Fibroblast of lung (primary cell): ENCODE data around the gene ZC3H12C. TPM values are rescaled to one million over a fixed set of nuclear protein-coding genes. Genes with fewer than 3 reads are reported as not detected.

Experiments used
- DNase-seq, 2 donors: peaks; one replicate each; pipeline versions ENCODE4 v3.0.0 to v3.0.0-alpha.2; 2010; ENCODE audit warnings: low read depth in 2 of 2
- H2AFZ ChIP-seq: 2 replicates; pipeline ENCODE4 v1.5.1; 2012; ENCODE audit warnings: low read length, control low read depth, inconsistent platforms
- H3K27ac ChIP-seq: 2 replicates; pipeline ENCODE4 v1.5.1; 2011; ENCODE audit warnings: low read length, control low read depth; ENCODE audit not compliant: insufficient read depth
- H3K27me3 ChIP-seq: 2 replicates; pipeline ENCODE4 v1.5.1; 2011; ENCODE audit warnings: mild to moderate bottlenecking, low read length; ENCODE audit not compliant: control insufficient read depth, insufficient read depth
- H3K36me3 ChIP-seq: 2 replicates; pipeline ENCODE4 v1.5.1; 2011; ENCODE audit warnings: low read length; ENCODE audit not compliant: control insufficient read depth, insufficient read depth
- H3K4me1 ChIP-seq: 2 replicates; pipeline ENCODE4 v1.5.1; 2011; ENCODE audit warnings: low read length; ENCODE audit not compliant: control insufficient read depth, insufficient read depth; ENCODE audit errors: extremely low read depth
- H3K4me2 ChIP-seq: 2 replicates; pipeline ENCODE4 v1.5.1; 2011; ENCODE audit warnings: low read length, control low read depth; ENCODE audit not compliant: insufficient read depth; ENCODE audit errors: extremely low read depth
- H3K4me3 ChIP-seq, 4 experiments: fragments of 200-600 bp in 1 of 4; sonication (generic) in 1 of 4; replicated peaks in 1 of 4; 2 replicates each; pipeline ENCODE4 v1.5.1; 2011 to 2016; ENCODE audit warnings: low read length in 4 of 4, low read depth in 3 of 4, mild to moderate bottlenecking in 3 of 4, control low read depth in 2 of 4, inconsistent platforms in 1 of 4, mixed read lengths in 1 of 4; ENCODE audit not compliant: insufficient read depth in 1 of 4; ENCODE audit errors: control extremely low read depth in 1 of 4
- H3K79me2 ChIP-seq: 2 replicates; pipeline ENCODE4 v1.5.1; 2012; ENCODE audit warnings: mild to moderate bottlenecking, low read length, inconsistent platforms; ENCODE audit not compliant: control insufficient read depth, insufficient read depth
- H3K9ac ChIP-seq: 2 replicates; pipeline ENCODE4 v1.5.1; 2011; ENCODE audit warnings: mild to moderate bottlenecking, low read length, control low read depth; ENCODE audit not compliant: insufficient read depth
- H3K9me3 ChIP-seq: 2 replicates; pipeline ENCODE4 v1.5.1; 2012; ENCODE audit warnings: low read depth, low read length; ENCODE audit not compliant: control insufficient read depth, insufficient read depth
- H4K20me1 ChIP-seq: 2 replicates; pipeline ENCODE4 v1.5.1; 2011; ENCODE audit warnings: low read length; ENCODE audit not compliant: control insufficient read depth, insufficient read depth; ENCODE audit errors: extremely low read depth
- CTCF ChIP-seq, 2 donors: IDR thresholded peaks in 1 of 2; conservative IDR thresholded peaks in 1 of 2; 1 replicate in 1 of 2; 2 replicates in 1 of 2; pipeline ENCODE4 v1.5.1; 2011 to 2012; ENCODE audit warnings: low read length in 2 of 2, control low read depth in 1 of 2, inconsistent platforms in 1 of 2, low read depth in 1 of 2, mild to moderate bottlenecking in 1 of 2
- EZH2 ChIP-seq: IDR thresholded peaks from 2 replicates; pipeline ENCODE4 v1.5.1; 2012; ENCODE audit warnings: low read length, control low read depth, mild to moderate bottlenecking; ENCODE audit errors: missing control alignments
- polyA plus RNA-seq, 2 donors: library from polyadenylated mRNA; depleted of rRNA in 1 of 2; stranded (reverse) in 1 of 2; unstranded in 1 of 2; fragments of >200 nt; gene quantifications; 2 replicates each; pipeline ENCODE4 v1.2.1, GENCODE V29; 2011 to 2012; ENCODE audit warnings: missing spikeins in 1 of 2
- total RNA-seq: library from RNA; depleted of rRNA; stranded (reverse); fragments of >200 nt; gene quantifications from 2 replicates; pipeline ENCODE4 v1.2.1, GENCODE V29; 2014

ZC3H12C gene
- total and polyA plus RNA-seq, 2 donors (not counting 1 experiment from before 2014, with no cell fraction given) = 7.2 to 10.1 TPM

- Histone ChIP-seq H3K27me3 (no peaks in the 10 kb centered on the region), H3K9me3 (no peaks in the 10 kb centered on the region), H3K79me2 (peaks cover 9% of the 10 kb centered on the region), H3K27ac (no peak overlapping the region), H4K20me1 (no peaks in the 10 kb centered on the region), H3K36me3 (no peaks in the 10 kb centered on the region), H3K4me1 (peaks cover 3% of the 10 kb centered on the region), H3K4me3 (no peak overlapping the region), H3K4me2 (no peak overlapping the region), H3K9ac (no peak overlapping the region), H2AFZ (no peak overlapping the region)
- no peak for DNase-seq
- TF ChIP-seq CTCF (conservative IDR thresholded peaks at IDR 0.05 in 1 of 2, IDR thresholded peaks at IDR 0.05 in 1 of 2; ENCODE audit: low read depth in 1 of 2, low read length in 2 of 2) = no peak
- TF ChIP-seq EZH2 = no peak
Measured at GRCh38 chr11:110089617-110090282, 3.4 kb upstream of the ZC3H12C start.

- H3K9ac ChIP-seq = no peak overlapping the region
- H3K4me1 ChIP-seq = peaks cover 3% of the 10 kb centered on the region
- no peak overlapping the region for H2AFZ ChIP-seq
- no peak overlapping the region for H3K27ac ChIP-seq
- no peaks in the 10 kb centered on the region for H4K20me1 ChIP-seq
- DNase-seq = no peak
- H3K79me2 ChIP-seq = peaks cover 17% of the 10 kb centered on the region
- no peak overlapping the region for H3K4me3 ChIP-seq
- TF ChIP-seq CTCF (conservative IDR thresholded peaks at IDR 0.05 in 1 of 2, IDR thresholded peaks at IDR 0.05 in 1 of 2; ENCODE audit: low read depth in 1 of 2, low read length in 2 of 2) (no peak), EZH2 (no peak)
- no peaks in the 10 kb centered on the region for H3K27me3 ChIP-seq
- no peaks in the 10 kb centered on the region for H3K9me3 ChIP-seq
- no peaks in the 10 kb centered on the region for H3K36me3 ChIP-seq
- no peak overlapping the region for H3K4me2 ChIP-seq
Measured at GRCh38 chr11:110090466-110091026, 2.6 kb upstream of the ZC3H12C start.

GRCh38 chr11:110092111-110092514 lies 1.1 kb upstream of the ZC3H12C start:
- H3K9ac ChIP-seq = peak overlapping the region; percentile 97
- no peaks in the 10 kb centered on the region for H3K27me3 ChIP-seq
- DNase-seq = peak in 1 of 2 donors; percentile 43
- no peaks in the 10 kb centered on the region for H4K20me1 ChIP-seq
- peak overlapping the region; percentile 92 for H3K4me2 ChIP-seq
- no peaks in the 10 kb centered on the region for H3K9me3 ChIP-seq
- H3K79me2 ChIP-seq = peaks cover 32% of the 10 kb centered on the region
- peaks cover 3% of the 10 kb centered on the region for H3K4me1 ChIP-seq
- H2AFZ ChIP-seq = peak overlapping the region; percentile 87
- H3K27ac ChIP-seq = peak overlapping the region; percentile 90
- peak overlapping the region; percentile 69 to 87 (median 80) for H3K4me3 ChIP-seq
- no peaks in the 10 kb centered on the region for H3K36me3 ChIP-seq
- TF ChIP-seq CTCF (conservative IDR thresholded peaks at IDR 0.05 in 1 of 2, IDR thresholded peaks at IDR 0.05 in 1 of 2; ENCODE audit: low read depth in 1 of 2, low read length in 2 of 2) (no peak), EZH2 (no peak)
